Subcutaneous abdominal adipose tissue (tissue), 5 donors: Measurements from ENCODE around the gene CBX5.
"Not testable (repeated sequence)": the region's sequence is repeated elsewhere in the genome, so short reads cannot be mapped to it uniquely, and the experiment has no call there.

ENCODE experiments used
- H3K27ac ChIP-seq: one replicate; pipeline ENCODE4 v1.7.0; 2013; ENCODE audit warnings: low read depth, mild to moderate bottlenecking, inconsistent platforms, low read length, moderate library complexity
- H3K27me3 ChIP-seq, 5 donors: one replicate each; pipeline ENCODE4 v1.7.0; 2013; ENCODE audit warnings: low read length in 5 of 5, inconsistent platforms in 1 of 5; ENCODE audit not compliant: control insufficient read depth in 5 of 5, insufficient read depth in 4 of 5
- H3K36me3 ChIP-seq, 5 donors: one replicate each; pipeline ENCODE4 v1.7.0; 2013; ENCODE audit warnings: low read length in 5 of 5; ENCODE audit not compliant: control insufficient read depth in 5 of 5, insufficient read depth in 5 of 5
- H3K4me1 ChIP-seq, 5 donors: one replicate each; pipeline ENCODE4 v1.7.0; 2013; ENCODE audit warnings: low read length in 5 of 5, mild to moderate bottlenecking in 3 of 5, moderate library complexity in 1 of 5; ENCODE audit not compliant: control insufficient read depth in 5 of 5, insufficient read depth in 5 of 5
- H3K4me3 ChIP-seq, 5 donors: one replicate each; pipeline ENCODE4 v1.7.0; 2013; ENCODE audit warnings: low read length in 5 of 5, low read depth in 1 of 5
- H3K9ac ChIP-seq, 5 donors: one replicate each; pipeline ENCODE4 v1.7.0; 2013; ENCODE audit warnings: low read length in 5 of 5, mild to moderate bottlenecking in 4 of 5, moderate library complexity in 3 of 5
- H3K9me3 ChIP-seq, 5 donors: one replicate each; pipeline ENCODE4 v1.7.0; 2013; ENCODE audit warnings: low read length in 5 of 5; ENCODE audit not compliant: control insufficient read depth in 5 of 5
- donor health status: healthy.
- donor health status: healthy.
- donor health status: healthy.
- donor health status: healthy.
- donor health status: healthy.

CBX5 gene

GRCh38 chr12:54279632-54280467 is at the start of gene CBX5:
Gene CBX5 (minus strand): TSS chr12:54280122. CDS start chr12:54257650, 22,472 bp downstream.
- H3K4me3 ChIP-seq, result peak within 1 kb of the TSS; percentile 84 to 100 (median 96)
- peaks cover 6 to 59% (median 50%) of the 10 kb centered on the region in 5 donors for H3K4me1 ChIP-seq

GRCh38 chr12:54328595-54329337 is 48.8 kb upstream of the CBX5 start:
- no peak overlapping the region for H3K4me3 ChIP-seq

More at GRCh38 chr12:54279632-54280467, at the start of gene CBX5:
- peaks cover 19 to 32% (median 26%) of the 10 kb centered on the region in 5 donors for H3K36me3 ChIP-seq
- H3K27me3 ChIP-seq, result no peaks in the 10 kb centered on the region
- H3K9ac ChIP-seq, result peak within 1 kb of the TSS; percentile 87 to 98 (median 94)
- no peaks in the 10 kb centered on the region for H3K9me3 ChIP-seq
- H3K27ac ChIP-seq, result peak within 1 kb of the TSS; percentile 95

GRCh38 chr12:54325442-54326109 is 45.7 kb upstream of the CBX5 start:
- H3K4me1 ChIP-seq, result peaks cover 0 to 30% (median 25%) of the 10 kb centered on the region in 5 donors
- peak overlapping the region; percentile 40 to 96 (median 90) for H3K9ac ChIP-seq
- H3K9me3 ChIP-seq, result not testable (repeated sequence)

More at GRCh38 chr12:54328595-54329337, 48.8 kb upstream of the CBX5 start:
- Histone ChIP-seq H3K27ac (no peak overlapping the region), H3K36me3 (peaks cover 0 to 6% (median 3%) of the 10 kb centered on the region in 5 donors), H3K9ac (no peak overlapping the region), H3K9me3 (no peaks in the 10 kb centered on the region), H3K27me3 (no peaks in the 10 kb centered on the region), H3K4me1 (peaks cover 0 to 41% (median 25%) of the 10 kb centered on the region in 5 donors)

GRCh38 chr12:54324617-54325441 is 44.9 kb upstream of the CBX5 start, which contains the start of gene COPZ1:
Gene COPZ1 (plus strand): TSS chr12:54325131. CDS start chr12:54325164, 33 bp downstream.
- peak within 1 kb of the TSS; percentile 89 to 100 (median 98) for H3K4me3 ChIP-seq
- H3K27ac ChIP-seq, result peak within 1 kb of the TSS; percentile 79
- no peaks in the 10 kb centered on the region for H3K27me3 ChIP-seq
- peak within 1 kb of the TSS; percentile 40 to 96 (median 90) for H3K9ac ChIP-seq
- H3K36me3 ChIP-seq, result peaks cover 0 to 6% (median 0%) of the 10 kb centered on the region in 5 donors
- H3K9me3 ChIP-seq, result no peaks in the 10 kb centered on the region
- peaks cover 0 to 30% (median 23%) of the 10 kb centered on the region in 5 donors for H3K4me1 ChIP-seq

More at GRCh38 chr12:54325442-54326109, 45.7 kb upstream of the CBX5 start:
- not testable (repeated sequence) for H3K27me3 ChIP-seq, H3K36me3 ChIP-seq
- H3K4me3 ChIP-seq, result peak overlapping the region; percentile 89 to 100 (median 98)
- peak overlapping the region; percentile 79 for H3K27ac ChIP-seq

GRCh38 chr12:54321363-54321762 is 41.4 kb upstream of the CBX5 start:
- H3K9ac ChIP-seq, result no peak overlapping the region
- H3K4me1 ChIP-seq, result peaks cover 0 to 13% (median 11%) of the 10 kb centered on the region in 5 donors
- no peaks in the 10 kb centered on the region for H3K36me3 ChIP-seq
- H3K4me3 ChIP-seq, result no peak overlapping the region
- no peak overlapping the region for H3K27ac ChIP-seq
- H3K9me3 ChIP-seq, result no peaks in the 10 kb centered on the region
- no peaks in the 10 kb centered on the region for H3K27me3 ChIP-seq

GRCh38 chr12:54312309-54312708 is 32.4 kb upstream of the CBX5 start:
- H3K4me3 ChIP-seq, H3K36me3 ChIP-seq, H3K27me3 ChIP-seq, H3K4me1 ChIP-seq, H3K9me3 ChIP-seq, H3K27ac ChIP-seq, H3K9ac ChIP-seq: not testable (repeated sequence)

GRCh38 chr12:54311051-54311450 is 31.1 kb upstream of the CBX5 start:
- Histone ChIP-seq H3K4me1 (peaks cover 0 to 4% (median 0%) of the 10 kb centered on the region in 5 donors), H3K27ac (no peak overlapping the region), H3K27me3 (no peaks in the 10 kb centered on the region)

GRCh38 chr12:54306925-54307741 is 27.2 kb upstream of the CBX5 start:
- Histone ChIP-seq H3K36me3 (no peaks in the 10 kb centered on the region), H3K9ac (no peak overlapping the region), H3K4me3 (no peak overlapping the region), H3K27me3 (no peaks in the 10 kb centered on the region), H3K9me3 (no peaks in the 10 kb centered on the region), H3K27ac (no peak overlapping the region), H3K4me1 (peaks cover 0 to 12% (median 9%) of the 10 kb centered on the region in 5 donors)

More at GRCh38 chr12:54311051-54311450, 31.1 kb upstream of the CBX5 start:
- H3K9ac ChIP-seq, result no peak overlapping the region
- no peaks in the 10 kb centered on the region for H3K36me3 ChIP-seq
- H3K4me3 ChIP-seq, result no peak overlapping the region
- H3K9me3 ChIP-seq, result no peaks in the 10 kb centered on the region
